Measurements from ENCODE around the gene PIGR.

PIGR gene

GRCh38 chr1:206899717-206900116, 46.5 kb downstream of the PIGR start:
- H3K27me3 ChIP-seq (ENCODE audit: control insufficient read depth, insufficient read depth, low read length): 0 out of 2 replicates have a peak, but pooled peaks cover 2% of the 10 kb centered on the region
- no peak overlapping the region for H3K27ac ChIP-seq (ENCODE audit: low read depth, low read length)
- H3K4me1 ChIP-seq (ENCODE audit: control insufficient read depth, insufficient read depth, low read length): peaks cover 9% of the 10 kb centered on the region; the same call in 1 of the 2 replicates

GRCh38 chr1:206898915-206899431, 47.3 kb downstream of the PIGR start:
- Histone ChIP-seq H3K9me3 (ENCODE audit: control insufficient read depth, insufficient read depth, low read depth, low read length) (no peaks in the 10 kb centered on the region), H3K9ac (ENCODE audit: low read length) (no peak overlapping the region), H3K36me3 (ENCODE audit: control insufficient read depth, insufficient read depth, low read length) (no peaks in the 10 kb centered on the region), H3K4me1 (ENCODE audit: control insufficient read depth, insufficient read depth, low read length) (peaks cover 9% of the 10 kb centered on the region; the same call in 1 of the 2 replicates), H3K27ac (ENCODE audit: low read depth, low read length) (no peak overlapping the region), H3K27me3 (ENCODE audit: control insufficient read depth, insufficient read depth, low read length) (0 out of 2 replicates have a peak, but pooled peaks cover 2% of the 10 kb centered on the region), H3K4me3 (ENCODE audit: low read depth, low read length) (no peak overlapping the region)

More at GRCh38 chr1:206899717-206900116, 46.5 kb downstream of the PIGR start:
- no peak overlapping the region for H3K9ac ChIP-seq (ENCODE audit: low read length)
- no peak overlapping the region for H3K4me3 ChIP-seq (ENCODE audit: low read depth, low read length)
- H3K9me3 ChIP-seq (ENCODE audit: control insufficient read depth, insufficient read depth, low read depth, low read length): no peaks in the 10 kb centered on the region
- H3K36me3 ChIP-seq (ENCODE audit: control insufficient read depth, insufficient read depth, low read length): no peaks in the 10 kb centered on the region

GRCh38 chr1:206898089-206898914, 48.0 kb downstream of the PIGR start:
- Histone ChIP-seq H3K27ac (ENCODE audit: low read depth, low read length) (no peak overlapping the region), H3K9ac (ENCODE audit: low read length) (no peak overlapping the region), H3K27me3 (ENCODE audit: control insufficient read depth, insufficient read depth, low read length) (0 out of 2 replicates have a peak, but pooled peaks cover 2% of the 10 kb centered on the region), H3K4me1 (ENCODE audit: control insufficient read depth, insufficient read depth, low read length) (peaks cover 9% of the 10 kb centered on the region; the same call in 1 of the 2 replicates), H3K36me3 (ENCODE audit: control insufficient read depth, insufficient read depth, low read length) (no peaks in the 10 kb centered on the region), H3K4me3 (ENCODE audit: low read depth, low read length) (no peak overlapping the region), H3K9me3 (ENCODE audit: control insufficient read depth, insufficient read depth, low read depth, low read length) (no peaks in the 10 kb centered on the region)

- H3K4me1 ChIP-seq (ENCODE audit: control insufficient read depth, insufficient read depth, low read length): peaks cover 9% of the 10 kb centered on the region; the same call in 1 of the 2 replicates
- H3K27me3 ChIP-seq (ENCODE audit: control insufficient read depth, insufficient read depth, low read length): 0 out of 2 replicates have a peak, but pooled peaks cover 2% of the 10 kb centered on the region
- H3K9me3 ChIP-seq (ENCODE audit: control insufficient read depth, insufficient read depth, low read depth, low read length): no peaks in the 10 kb centered on the region
- H3K27ac ChIP-seq (ENCODE audit: low read depth, low read length): no peak within 1 kb of the TSS
- no peak within 1 kb of the TSS for H3K4me3 ChIP-seq (ENCODE audit: low read depth, low read length)
- H3K36me3 ChIP-seq (ENCODE audit: control insufficient read depth, insufficient read depth, low read length): no peaks in the 10 kb centered on the region
- no peak within 1 kb of the TSS for H3K9ac ChIP-seq (ENCODE audit: low read length)
These were observed 49.1 kb downstream of the PIGR start, which contains the start of gene IL24 for GRCh38 chr1:206897175-206897574. Gene IL24 (plus strand): TSS chr1:206897443. CDS start chr1:206897833, 390 bp downstream.

GRCh38 chr1:206896261-206896660, 50.0 kb downstream of the PIGR start:
- H3K4me1 ChIP-seq (ENCODE audit: control insufficient read depth, insufficient read depth, low read length): peaks cover 9% of the 10 kb centered on the region; the same call in 1 of the 2 replicates
- H3K9ac ChIP-seq (ENCODE audit: low read length): no peak overlapping the region

GRCh38 chr1:206895837-206896242, 50.4 kb downstream of the PIGR start:
- H3K27ac ChIP-seq (ENCODE audit: low read depth, low read length): no peak overlapping the region

More at GRCh38 chr1:206896261-206896660, 50.0 kb downstream of the PIGR start:
- Histone ChIP-seq H3K27me3 (ENCODE audit: control insufficient read depth, insufficient read depth, low read length) (peaks cover 2% of the 10 kb centered on the region; the same call in 1 of the 2 replicates), H3K36me3 (ENCODE audit: control insufficient read depth, insufficient read depth, low read length) (no peaks in the 10 kb centered on the region), H3K4me3 (ENCODE audit: low read depth, low read length) (no peak overlapping the region), H3K9me3 (ENCODE audit: control insufficient read depth, insufficient read depth, low read depth, low read length) (no peaks in the 10 kb centered on the region), H3K27ac (ENCODE audit: low read depth, low read length) (no peak overlapping the region)

GRCh38 chr1:206895325-206895724, 50.9 kb downstream of the PIGR start:
- no peaks in the 10 kb centered on the region for H3K9me3 ChIP-seq (ENCODE audit: control insufficient read depth, insufficient read depth, low read depth, low read length)
- peaks cover 2% of the 10 kb centered on the region; the same call in 1 of the 2 replicates for H3K27me3 ChIP-seq (ENCODE audit: control insufficient read depth, insufficient read depth, low read length)
- peaks cover 12% of the 10 kb centered on the region for H3K4me1 ChIP-seq (ENCODE audit: control insufficient read depth, insufficient read depth, low read length)
- no peak overlapping the region for H3K9ac ChIP-seq (ENCODE audit: low read length)
- H3K27ac ChIP-seq (ENCODE audit: low read depth, low read length): no peak overlapping the region
- H3K4me3 ChIP-seq (ENCODE audit: low read depth, low read length): no peak overlapping the region
- no peaks in the 10 kb centered on the region for H3K36me3 ChIP-seq (ENCODE audit: control insufficient read depth, insufficient read depth, low read length)

More at GRCh38 chr1:206895837-206896242, 50.4 kb downstream of the PIGR start:
- Histone ChIP-seq H3K9ac (ENCODE audit: low read length) (no peak overlapping the region), H3K27me3 (ENCODE audit: control insufficient read depth, insufficient read depth, low read length) (peaks cover 2% of the 10 kb centered on the region; the same call in 1 of the 2 replicates), H3K36me3 (ENCODE audit: control insufficient read depth, insufficient read depth, low read length) (no peaks in the 10 kb centered on the region), H3K4me3 (ENCODE audit: low read depth, low read length) (no peak overlapping the region), H3K9me3 (ENCODE audit: control insufficient read depth, insufficient read depth, low read depth, low read length) (no peaks in the 10 kb centered on the region), H3K4me1 (ENCODE audit: control insufficient read depth, insufficient read depth, low read length) (peaks cover 9% of the 10 kb centered on the region; the same call in 1 of the 2 replicates)

- no peak overlapping the region for H3K4me3 ChIP-seq (ENCODE audit: low read depth, low read length)
- H3K27ac ChIP-seq (ENCODE audit: low read depth, low read length): no peak overlapping the region
- no peaks in the 10 kb centered on the region; the same call in 1 of the 2 replicates for H3K27me3 ChIP-seq (ENCODE audit: control insufficient read depth, insufficient read depth, low read length)
- no peaks in the 10 kb centered on the region for H3K36me3 ChIP-seq (ENCODE audit: control insufficient read depth, insufficient read depth, low read length)
- H3K4me1 ChIP-seq (ENCODE audit: control insufficient read depth, insufficient read depth, low read length): peaks cover 21% of the 10 kb centered on the region
- H3K9ac ChIP-seq (ENCODE audit: low read length): no peak overlapping the region
- H3K9me3 ChIP-seq (ENCODE audit: control insufficient read depth, insufficient read depth, low read depth, low read length): no peaks in the 10 kb centered on the region
These were observed 52.9 kb downstream of the PIGR start for GRCh38 chr1:206893380-206893779.

DNA sequence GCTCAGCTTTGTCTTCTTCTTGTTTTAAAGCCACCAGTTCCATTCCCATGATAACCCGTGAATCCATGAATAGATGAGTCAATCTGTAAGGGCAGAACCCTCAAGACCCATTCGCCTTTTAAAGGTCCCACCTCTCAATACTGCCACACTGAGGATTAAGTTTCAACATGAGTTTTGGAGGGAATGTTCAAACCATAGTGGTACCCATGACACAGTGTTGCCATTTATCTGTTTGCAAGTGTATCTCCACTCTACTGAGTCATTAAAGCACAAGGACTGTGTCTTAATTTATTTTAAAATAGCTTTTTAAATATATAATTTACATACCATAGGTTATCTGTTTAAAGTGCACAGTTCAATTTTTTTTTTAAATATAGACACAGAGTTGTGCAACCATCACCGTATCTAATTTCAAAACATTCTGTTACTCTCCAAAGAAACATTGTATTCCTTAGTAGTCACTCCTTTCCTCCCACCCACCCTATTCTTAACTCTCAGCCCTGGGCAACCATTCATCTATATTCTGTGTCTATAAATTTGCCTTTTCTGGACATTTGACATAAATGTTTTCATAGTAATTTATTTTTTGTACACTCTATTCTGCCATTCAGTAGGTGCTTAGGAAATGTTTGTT, 53.8 kb downstream of the PIGR start:
- Histone ChIP-seq H3K9ac (ENCODE audit: low read length) (no peak overlapping the region), H3K27ac (ENCODE audit: low read depth, low read length) (no peak overlapping the region), H3K36me3 (ENCODE audit: control insufficient read depth, insufficient read depth, low read length) (no peaks in the 10 kb centered on the region), H3K9me3 (ENCODE audit: control insufficient read depth, insufficient read depth, low read depth, low read length) (no peaks in the 10 kb centered on the region), H3K4me3 (ENCODE audit: low read depth, low read length) (no peak overlapping the region), H3K27me3 (ENCODE audit: control insufficient read depth, insufficient read depth, low read length) (no peaks in the 10 kb centered on the region; the same call in 1 of the 2 replicates), H3K4me1 (ENCODE audit: control insufficient read depth, insufficient read depth, low read length) (peaks cover 21% of the 10 kb centered on the region)

GRCh38 chr1:206891412-206891811, 54.9 kb downstream of the PIGR start:
- Histone ChIP-seq H3K9me3 (ENCODE audit: control insufficient read depth, insufficient read depth, low read depth, low read length) (no peaks in the 10 kb centered on the region), H3K9ac (ENCODE audit: low read length) (no peak overlapping the region), H3K27ac (ENCODE audit: low read depth, low read length) (no peak overlapping the region), H3K4me1 (ENCODE audit: control insufficient read depth, insufficient read depth, low read length) (peaks cover 21% of the 10 kb centered on the region), H3K36me3 (ENCODE audit: control insufficient read depth, insufficient read depth, low read length) (no peaks in the 10 kb centered on the region), H3K4me3 (ENCODE audit: low read depth, low read length) (no peak overlapping the region), H3K27me3 (ENCODE audit: control insufficient read depth, insufficient read depth, low read length) (no peaks in the 10 kb centered on the region; the same call in 1 of the 2 replicates)

All from HUES6 (cell line).